GM12864 (cell line): ENCODE measurements around the gene ATP6V0D1.

Source experiments
- DNase-seq: peaks from one replicate; pipeline ENCODE4 v3.0.0-alpha.2; 2011; ENCODE audit warnings: low read depth
- H3K4me3 ChIP-seq: 2 replicates; pipeline ENCODE4 v1.5.1; 2011; ENCODE audit warnings: mild to moderate bottlenecking, low read depth, low read length, control low read depth
- CTCF ChIP-seq: IDR thresholded peaks from 2 replicates; pipeline ENCODE4 v1.5.1; 2011; ENCODE audit warnings: low read depth, mild to moderate bottlenecking, moderate library complexity, low read length, control low read depth, inconsistent platforms; ENCODE audit errors: missing control alignments

ATP6V0D1 gene

GRCh38 chr16:67482233-67482924 is 1.4 kb upstream of the ATP6V0D1 start:
- no peak for TF ChIP-seq CTCF
- H3K4me3 ChIP-seq: peak overlapping the region; percentile 83
- DNase-seq: no peak

GRCh38 chr16:67481561-67482232 is 740 bp upstream of the ATP6V0D1 start:
- no peak for TF ChIP-seq CTCF
- peak overlapping the region; percentile 83 for H3K4me3 ChIP-seq
- DNase-seq: no peak

- TF ChIP-seq CTCF: no peak
- DNase-seq: no peak
- no peak overlapping the region for H3K4me3 ChIP-seq
These were observed 2.9 kb downstream of the ATP6V0D1 start for GRCh38 chr16:67477960-67478554.

GRCh38 chr16:67474551-67475455 is 6.2 kb downstream of the ATP6V0D1 start:
- no peak for DNase-seq
- H3K4me3 ChIP-seq: no peak overlapping the region
- no peak for TF ChIP-seq CTCF

GRCh38 chr16:67471758-67472384 is 9.1 kb downstream of the ATP6V0D1 start:
- no peak for DNase-seq
- no peak overlapping the region for H3K4me3 ChIP-seq
- TF ChIP-seq CTCF: no peak

GRCh38 chr16:67470359-67470758 is 10.6 kb downstream of the ATP6V0D1 start:
- TF ChIP-seq CTCF: no peak
- H3K4me3 ChIP-seq: no peak overlapping the region
- DNase-seq: no peak
